ACC112 (cell line): ENCODE results near the gene OR52H1.

Experiments used
- H2AFZ ChIP-seq: fragments of 200-600 bp; sonication (generic); one replicate; pipeline ENCODE4 v1.6.0; 2017; ENCODE audit warnings: antibody characterized with exemption, low read length; ENCODE audit not compliant: unreplicated experiment
- H3K27ac ChIP-seq: fragments of 200-600 bp; sonication (generic); 2 replicates; pipeline ENCODE4 v1.5.1; 2014; ENCODE audit warnings: low read depth, mild to moderate bottlenecking, antibody characterized with exemption, low read length, moderate library complexity
- H3K27me3 ChIP-seq: fragments of 200-600 bp; sonication (generic); 2 replicates; pipeline ENCODE4 v1.6.1; 2014; ENCODE audit warnings: mild to moderate bottlenecking, antibody characterized with exemption, low read length, moderate library complexity, mixed read lengths; ENCODE audit not compliant: insufficient read depth
- H3K36me3 ChIP-seq: fragments of 200-600 bp; sonication (generic); 2 replicates; pipeline ENCODE4 v1.6.1; 2016; ENCODE audit warnings: mild to moderate bottlenecking, antibody characterized with exemption, low read length, moderate library complexity, mixed read lengths; ENCODE audit not compliant: insufficient read depth
- H3K4me1 ChIP-seq: fragments of 200-600 bp; sonication (generic); one replicate; pipeline ENCODE4 v1.6.1; 2016; ENCODE audit warnings: low read length, mixed read lengths; ENCODE audit not compliant: insufficient read depth, unreplicated experiment, control insufficient read depth
- H3K4me3 ChIP-seq: fragments of 200-600 bp; sonication (generic); 2 replicates; pipeline ENCODE4 v1.5.1; 2014; ENCODE audit warnings: mild to moderate bottlenecking, low read depth, low read length
- H3K79me2 ChIP-seq: fragments of 200-600 bp; sonication (generic); one replicate; pipeline ENCODE4 v1.6.0; 2016; ENCODE audit warnings: low read length; ENCODE audit not compliant: control insufficient read depth, unreplicated experiment, insufficient read depth

The OR52H1 gene

GRCh38 chr11:5575152-5575551 is 26.8 kb upstream of the OR52H1 start:
- Histone ChIP-seq H3K79me2 (no peaks in the 10 kb centered on the region), H3K36me3 (no peaks in the 10 kb centered on the region), H3K4me3 (no peak overlapping the region), H2AFZ (no peak overlapping the region), H3K27ac (no peak overlapping the region), H3K4me1 (no peaks in the 10 kb centered on the region), H3K27me3 (no peaks in the 10 kb centered on the region)

GRCh38 chr11:5574654-5575053 is 26.3 kb upstream of the OR52H1 start:
- Histone ChIP-seq H3K27me3 (no peaks in the 10 kb centered on the region), H3K4me3 (no peak overlapping the region), H3K79me2 (no peaks in the 10 kb centered on the region), H3K4me1 (no peaks in the 10 kb centered on the region), H3K36me3 (no peaks in the 10 kb centered on the region), H2AFZ (no peak overlapping the region), H3K27ac (no peak overlapping the region)

GRCh38 chr11:5564259-5565019 is 16.1 kb upstream of the OR52H1 start:
- no peak overlapping the region for H2AFZ ChIP-seq
- H3K27ac ChIP-seq, result no peak overlapping the region
- peaks cover 5% of the 10 kb centered on the region for H3K4me1 ChIP-seq
- no peaks in the 10 kb centered on the region for H3K27me3 ChIP-seq
- no peaks in the 10 kb centered on the region for H3K36me3 ChIP-seq
- no peak overlapping the region for H3K4me3 ChIP-seq
- no peaks in the 10 kb centered on the region for H3K79me2 ChIP-seq

DNA sequence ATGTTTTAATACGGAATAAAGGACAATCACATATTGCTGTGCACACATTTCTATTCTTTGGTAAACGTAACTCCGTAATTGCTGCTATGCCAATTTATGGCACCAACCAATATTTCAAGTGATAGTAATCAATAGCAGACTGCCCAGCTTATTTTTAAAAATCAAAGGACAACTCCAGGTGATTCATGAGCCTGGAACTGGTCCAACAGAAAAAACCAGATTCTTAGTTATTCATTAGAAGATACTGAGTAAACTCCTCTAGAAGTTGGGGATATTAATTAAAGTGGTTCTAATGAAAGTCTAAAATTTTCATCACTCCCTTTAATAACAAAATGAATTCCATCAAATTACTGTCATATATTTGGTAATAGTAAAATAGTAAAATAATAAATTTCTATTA is 9.4 kb upstream of the OR52H1 start:
- Histone ChIP-seq H3K79me2 (no peaks in the 10 kb centered on the region), H3K36me3 (no peaks in the 10 kb centered on the region), H2AFZ (no peak overlapping the region), H3K4me1 (no peaks in the 10 kb centered on the region), H3K27me3 (no peaks in the 10 kb centered on the region), H3K4me3 (no peak overlapping the region), H3K27ac (no peak overlapping the region)

DNA sequence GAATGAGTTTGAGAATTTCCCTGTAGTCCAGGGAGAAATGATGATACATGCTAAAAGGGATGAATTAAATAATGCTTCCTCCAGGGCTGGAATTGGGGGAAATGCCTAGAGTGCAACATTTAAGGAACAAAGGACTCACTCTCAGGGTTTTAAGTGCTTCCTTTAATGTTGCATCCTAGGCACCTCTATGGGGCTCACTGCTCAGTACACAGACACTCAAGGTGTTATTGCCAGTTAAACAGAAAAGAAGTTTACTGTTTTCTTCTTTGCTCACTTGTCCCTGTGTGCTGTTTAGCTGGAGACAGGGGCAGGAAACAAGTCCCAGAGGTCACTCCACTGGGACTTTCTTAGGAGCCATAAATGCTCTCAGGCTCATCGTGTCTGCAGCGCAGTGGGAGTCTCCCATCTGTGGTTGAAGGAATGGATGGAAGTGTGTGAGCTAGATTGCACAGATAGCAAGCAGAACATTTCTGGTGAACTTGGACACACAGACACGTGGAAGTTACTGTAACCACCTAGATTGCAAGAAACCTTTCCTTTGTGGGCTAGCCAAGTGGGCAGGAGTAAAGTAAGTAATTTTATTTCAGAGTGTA is 8.4 kb upstream of the OR52H1 start:
- Histone ChIP-seq H3K27ac (no peak overlapping the region), H3K4me1 (no peaks in the 10 kb centered on the region), H3K79me2 (no peaks in the 10 kb centered on the region), H3K4me3 (no peak overlapping the region), H3K36me3 (no peaks in the 10 kb centered on the region), H2AFZ (no peak overlapping the region), H3K27me3 (no peaks in the 10 kb centered on the region)

- H3K27ac ChIP-seq, result no peak overlapping the region
- no peaks in the 10 kb centered on the region for H3K79me2 ChIP-seq
- H3K36me3 ChIP-seq, result no peaks in the 10 kb centered on the region
- no peaks in the 10 kb centered on the region for H3K27me3 ChIP-seq
- no peak overlapping the region for H2AFZ ChIP-seq
- no peak overlapping the region for H3K4me3 ChIP-seq
- peaks cover 14% of the 10 kb centered on the region for H3K4me1 ChIP-seq
These were observed 5.0 kb upstream of the OR52H1 start for GRCh38 chr11:5553343-5553742.

DNA sequence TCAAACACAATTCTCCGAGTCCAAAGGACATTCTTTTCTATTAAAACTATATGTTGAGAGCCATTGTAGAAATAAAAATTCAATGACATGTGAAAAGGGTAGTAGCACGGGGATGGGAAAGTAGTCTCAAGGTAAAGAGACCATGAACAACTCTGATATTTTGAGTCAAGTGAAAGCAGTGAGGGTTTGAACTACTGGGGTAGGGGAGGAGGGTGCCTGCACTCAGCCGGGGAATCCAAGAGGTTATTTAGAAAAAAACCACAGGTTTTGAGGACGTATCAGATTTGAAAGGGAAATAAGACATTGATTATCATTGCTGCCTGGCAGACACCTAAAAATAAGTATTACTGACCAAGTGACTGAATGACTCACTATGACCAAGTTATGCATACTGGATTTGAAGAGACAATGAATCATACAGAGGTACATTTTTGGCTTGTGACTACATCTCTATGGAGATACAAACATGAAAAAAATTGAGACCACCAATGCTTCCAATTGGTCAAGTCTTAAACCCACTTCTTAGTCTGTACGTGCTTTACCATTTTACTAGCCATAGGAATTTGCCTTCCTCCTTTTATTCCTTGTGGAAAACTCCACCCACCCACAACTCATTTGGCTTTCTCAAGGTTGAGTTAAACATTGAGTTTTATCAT is 2.2 kb upstream of the OR52H1 start:
- no peak overlapping the region for H2AFZ ChIP-seq
- no peak overlapping the region for H3K4me3 ChIP-seq
- H3K27ac ChIP-seq, result peak overlapping the region; percentile 55
- H3K36me3 ChIP-seq, result no peaks in the 10 kb centered on the region
- no peaks in the 10 kb centered on the region for H3K79me2 ChIP-seq
- H3K4me1 ChIP-seq, result peaks cover 14% of the 10 kb centered on the region
- no peaks in the 10 kb centered on the region for H3K27me3 ChIP-seq

- no peak overlapping the region for H3K27ac ChIP-seq
- no peaks in the 10 kb centered on the region for H3K79me2 ChIP-seq
- H3K4me1 ChIP-seq, result peaks cover 14% of the 10 kb centered on the region
- H3K27me3 ChIP-seq, result no peaks in the 10 kb centered on the region
- no peak overlapping the region for H3K4me3 ChIP-seq
- H3K36me3 ChIP-seq, result no peaks in the 10 kb centered on the region
- no peak overlapping the region for H2AFZ ChIP-seq
These were observed 358 bp downstream of the OR52H1 start for GRCh38 chr11:5547982-5548381.

GRCh38 chr11:5546457-5546856 is 1.9 kb downstream of the OR52H1 start:
- H3K36me3 ChIP-seq, result no peaks in the 10 kb centered on the region
- H3K27me3 ChIP-seq, result no peaks in the 10 kb centered on the region
- H3K4me1 ChIP-seq, result peaks cover 14% of the 10 kb centered on the region
- no peak overlapping the region for H3K4me3 ChIP-seq
- H2AFZ ChIP-seq, result no peak overlapping the region
- no peaks in the 10 kb centered on the region for H3K79me2 ChIP-seq
- H3K27ac ChIP-seq, result no peak overlapping the region

- H3K27me3 ChIP-seq, result no peaks in the 10 kb centered on the region
- H3K36me3 ChIP-seq, result no peaks in the 10 kb centered on the region
- no peak overlapping the region for H3K4me3 ChIP-seq
- no peaks in the 10 kb centered on the region for H3K4me1 ChIP-seq
- no peak overlapping the region for H2AFZ ChIP-seq
- H3K79me2 ChIP-seq, result no peaks in the 10 kb centered on the region
- no peak overlapping the region for H3K27ac ChIP-seq
These were observed 6.9 kb downstream of the OR52H1 start for GRCh38 chr11:5541427-5541826.

GRCh38 chr11:5536482-5536881 is 11.9 kb downstream of the OR52H1 start:
- Histone ChIP-seq H3K79me2 (no peaks in the 10 kb centered on the region), H3K27me3 (peaks cover 7% of the 10 kb centered on the region; the same call in 1 of the 2 replicates), H3K27ac (no peak overlapping the region), H2AFZ (no peak overlapping the region), H3K36me3 (no peaks in the 10 kb centered on the region), H3K4me1 (no peaks in the 10 kb centered on the region), H3K4me3 (no peak overlapping the region)
